Measurements from ENCODE around the gene MRPL20. TPM values are rescaled to one million over a fixed set of nuclear protein-coding genes. Genes with fewer than 3 reads are reported as not detected.

The MRPL20 gene
- total RNA-seq, 1 donor from 2014 or later = 117 TPM

GRCh38 chr1:1427820-1428148 is 20.7 kb upstream of the MRPL20 start:
- no peaks in the 10 kb centered on the region for H3K9me3 Mint-ChIP-seq
- no peak overlapping the region for H3K27ac Mint-ChIP-seq (ENCODE audit: unreplicated experiment)
- H3K4me1 Mint-ChIP-seq = peaks cover 40% of the 10 kb centered on the region
- H3K4me3 Mint-ChIP-seq = no peak overlapping the region
- H3K36me3 Mint-ChIP-seq (ENCODE audit: low read depth) = no peaks in the 10 kb centered on the region
- DNase-seq (ENCODE audit: low read depth, low spot score) = no peak
- no peak for TF ChIP-seq CTCF (conservative IDR thresholded peaks at IDR 0.05)
- peaks cover 28% of the 10 kb centered on the region for H3K27me3 Mint-ChIP-seq (ENCODE audit: low read depth)

DNA sequence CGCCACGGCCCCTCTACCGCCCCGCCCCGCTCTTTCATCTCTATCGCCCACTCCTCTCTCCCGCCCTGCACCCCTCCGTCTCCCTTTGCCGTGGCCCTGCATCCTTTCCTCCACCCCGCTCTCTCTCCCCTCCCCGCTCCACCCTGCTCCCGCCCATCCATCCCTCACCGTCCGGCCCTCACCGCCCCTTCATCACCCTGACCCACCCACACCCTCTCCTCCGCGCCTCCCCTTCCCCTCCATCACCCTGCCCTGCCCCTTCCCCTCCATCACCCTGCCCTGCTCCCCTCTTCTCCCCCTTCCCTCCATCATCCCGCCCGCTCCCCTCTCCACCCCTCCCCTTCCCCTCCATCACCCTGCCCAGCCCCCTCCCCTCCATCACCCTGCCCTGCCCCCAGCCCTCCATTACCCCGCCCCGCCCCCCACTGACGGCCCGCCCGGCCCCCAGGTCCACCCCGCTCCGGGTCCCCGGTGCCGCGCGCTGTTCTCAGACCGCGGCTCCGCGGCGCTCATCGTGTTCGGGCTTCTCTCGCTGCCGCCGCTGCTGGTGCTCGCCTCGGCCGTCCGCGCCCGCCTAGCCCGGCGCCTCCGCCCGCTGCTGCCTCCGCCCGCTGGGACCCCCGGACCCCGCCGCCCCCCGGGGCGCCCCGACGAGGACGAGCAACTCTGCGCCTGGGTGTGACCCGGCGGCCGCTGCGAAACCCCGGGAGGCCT is 20.2 kb upstream of the MRPL20 start:
- no peak for DNase-seq (ENCODE audit: low read depth, low spot score)
- H3K27me3 Mint-ChIP-seq (ENCODE audit: low read depth) = peaks cover 27% of the 10 kb centered on the region
- H3K27ac Mint-ChIP-seq (ENCODE audit: unreplicated experiment) = no peak overlapping the region
- peaks cover 42% of the 10 kb centered on the region for H3K4me1 Mint-ChIP-seq
- no peak overlapping the region for H3K4me3 Mint-ChIP-seq
- no peaks in the 10 kb centered on the region for H3K9me3 Mint-ChIP-seq
- TF ChIP-seq CTCF (conservative IDR thresholded peaks at IDR 0.05) = no peak
- H3K36me3 Mint-ChIP-seq (ENCODE audit: low read depth) = no peaks in the 10 kb centered on the region

DNA sequence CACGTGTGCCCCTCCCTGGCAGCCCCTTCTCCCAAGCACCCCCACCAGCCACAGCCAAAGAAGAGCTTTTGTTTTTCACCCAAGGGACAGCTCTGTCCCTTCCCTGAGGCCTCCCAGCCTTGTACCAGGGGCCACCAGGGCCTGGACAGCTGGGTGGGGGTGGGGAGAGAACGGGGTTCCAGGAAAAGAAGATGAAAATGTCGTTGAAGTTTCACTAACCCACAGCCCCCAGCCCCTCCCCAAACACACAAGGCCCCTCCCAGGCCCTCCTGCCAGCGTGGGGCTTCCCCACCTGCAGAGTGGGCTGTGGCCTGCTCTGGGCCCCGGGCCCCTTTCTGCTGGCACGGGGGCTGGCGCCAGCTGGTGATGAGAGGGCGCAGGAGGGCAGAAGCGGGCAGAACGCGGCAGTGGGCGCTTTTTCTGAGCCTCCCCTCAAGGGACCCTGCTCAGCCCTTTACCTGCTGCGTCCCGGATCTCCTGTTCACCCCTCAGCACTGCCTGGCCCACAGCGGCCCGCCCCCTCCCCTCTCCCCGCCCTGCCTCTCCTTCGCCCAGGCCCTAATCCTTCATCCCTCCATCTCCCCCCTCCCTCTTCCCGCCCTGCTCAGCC is 19.5 kb upstream of the MRPL20 start:
- TF ChIP-seq CTCF (conservative IDR thresholded peaks at IDR 0.05) = no peak
- H3K27me3 Mint-ChIP-seq (ENCODE audit: low read depth) = peaks cover 28% of the 10 kb centered on the region
- no peak overlapping the region for H3K4me3 Mint-ChIP-seq
- no peaks in the 10 kb centered on the region for H3K36me3 Mint-ChIP-seq (ENCODE audit: low read depth)
- DNase-seq (ENCODE audit: low read depth, low spot score) = no peak
- no peaks in the 10 kb centered on the region for H3K9me3 Mint-ChIP-seq
- peaks cover 40% of the 10 kb centered on the region for H3K4me1 Mint-ChIP-seq
- H3K27ac Mint-ChIP-seq (ENCODE audit: unreplicated experiment) = no peak overlapping the region

DNA sequence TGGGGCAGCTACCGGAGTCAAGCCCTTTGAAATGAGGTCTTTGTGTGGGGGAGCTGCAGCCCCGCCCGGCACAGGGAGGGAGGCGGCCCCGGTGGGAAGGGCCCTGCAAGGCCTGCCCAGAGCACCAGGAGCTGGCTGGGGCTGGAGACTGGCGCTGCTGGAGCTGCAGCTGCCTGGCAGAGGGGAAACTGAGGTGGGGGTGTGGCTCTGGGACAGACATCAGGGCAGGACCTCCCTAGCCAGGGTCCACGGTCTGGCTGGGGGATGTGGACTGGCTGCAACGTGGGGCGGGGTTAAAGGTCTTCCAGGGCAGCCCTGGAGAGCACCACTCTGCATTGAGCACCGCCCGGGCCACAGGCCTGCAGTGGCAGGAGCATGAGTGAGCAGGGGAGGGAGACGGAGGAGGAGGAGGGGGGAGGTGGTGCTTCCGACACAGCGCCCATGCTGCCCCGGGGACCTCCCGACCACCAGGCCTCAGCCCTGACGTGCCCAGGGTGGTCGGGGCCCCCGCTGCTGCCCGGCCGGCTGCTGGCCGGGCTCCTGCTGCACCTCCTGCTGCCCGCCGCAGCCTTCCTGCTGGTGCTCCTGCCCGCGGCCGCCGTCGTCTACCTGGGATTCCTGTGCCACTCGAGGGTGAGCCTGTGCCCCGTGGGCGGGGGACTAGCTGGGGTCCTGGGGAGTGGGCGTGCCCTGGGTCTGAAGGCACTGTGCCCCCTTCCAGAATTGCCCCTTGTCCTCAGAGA is 18.8 kb upstream of the MRPL20 start:
- H3K36me3 Mint-ChIP-seq (ENCODE audit: low read depth) = no peaks in the 10 kb centered on the region
- no peak for TF ChIP-seq CTCF (conservative IDR thresholded peaks at IDR 0.05)
- H3K4me1 Mint-ChIP-seq = peaks cover 38% of the 10 kb centered on the region
- no peak overlapping the region for H3K4me3 Mint-ChIP-seq
- DNase-seq (ENCODE audit: low read depth, low spot score) = no peak
- peaks cover 28% of the 10 kb centered on the region for H3K27me3 Mint-ChIP-seq (ENCODE audit: low read depth)
- no peak overlapping the region for H3K27ac Mint-ChIP-seq (ENCODE audit: unreplicated experiment)
- H3K9me3 Mint-ChIP-seq = no peaks in the 10 kb centered on the region

DNA sequence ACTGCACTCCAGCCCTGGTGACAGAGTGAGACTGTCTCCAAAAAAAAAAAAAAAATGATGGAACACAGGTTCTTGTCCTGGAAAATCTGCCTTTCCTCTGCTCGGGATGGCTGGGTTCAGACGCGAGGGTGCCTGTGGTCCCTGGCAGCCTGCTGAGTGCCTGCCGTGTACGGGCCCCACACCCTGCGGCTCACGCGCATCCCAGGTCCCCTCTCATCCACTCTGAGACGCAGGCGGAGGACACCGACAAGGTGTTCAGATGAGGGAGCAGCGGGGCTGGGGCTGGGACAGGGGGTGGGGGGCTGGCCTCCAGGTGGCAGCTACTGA is 18.3 kb upstream of the MRPL20 start:
- Mint-ChIP-seq H3K36me3 (ENCODE audit: low read depth) (no peaks in the 10 kb centered on the region), H3K9me3 (no peaks in the 10 kb centered on the region), H3K4me1 (peaks cover 36% of the 10 kb centered on the region), H3K27me3 (ENCODE audit: low read depth) (peaks cover 28% of the 10 kb centered on the region), H3K4me3 (no peak overlapping the region), H3K27ac (ENCODE audit: unreplicated experiment) (no peak overlapping the region)
- TF ChIP-seq CTCF (conservative IDR thresholded peaks at IDR 0.05) = no peak
- DNase-seq (ENCODE audit: low read depth, low spot score) = no peak

Data from neural crest cell (in vitro differentiated cells).